C4-2B (cell line): ENCODE results near the gene POU1F1.

Source experiments
- ZFX ChIP-seq: fragments of 450-650 bp; IDR thresholded peaks from 2 replicates; pipeline ENCODE4 v1.6.1; 2017
- TF ChIP-seq, protein P1 (sequence below): fragments of 450-650 bp; conservative IDR thresholded peaks from 2 replicates; pipeline ENCODE4 v1.5.1; 2017; ENCODE audit warnings: mild to moderate bottlenecking

DNA sequence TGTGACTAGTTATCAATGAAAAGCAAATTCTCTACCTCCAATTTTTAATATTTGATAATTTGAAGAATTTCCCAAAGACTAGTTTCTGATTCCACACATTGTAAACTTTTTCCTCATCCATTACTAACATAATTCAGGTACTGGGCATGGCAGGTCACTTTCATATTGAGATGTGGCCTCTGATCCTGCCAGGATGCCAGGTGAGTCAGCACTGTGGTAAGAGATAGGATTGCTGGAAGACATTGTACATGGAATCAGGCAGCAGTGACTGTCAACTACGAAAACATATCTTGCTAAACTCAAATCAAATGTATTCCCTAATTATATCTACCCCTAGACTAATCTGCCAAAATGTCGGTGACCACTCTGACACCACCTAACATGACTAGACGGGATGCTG, 33.2 kb upstream of the POU1F1 start:
- TF ChIP-seq, protein P1, sequence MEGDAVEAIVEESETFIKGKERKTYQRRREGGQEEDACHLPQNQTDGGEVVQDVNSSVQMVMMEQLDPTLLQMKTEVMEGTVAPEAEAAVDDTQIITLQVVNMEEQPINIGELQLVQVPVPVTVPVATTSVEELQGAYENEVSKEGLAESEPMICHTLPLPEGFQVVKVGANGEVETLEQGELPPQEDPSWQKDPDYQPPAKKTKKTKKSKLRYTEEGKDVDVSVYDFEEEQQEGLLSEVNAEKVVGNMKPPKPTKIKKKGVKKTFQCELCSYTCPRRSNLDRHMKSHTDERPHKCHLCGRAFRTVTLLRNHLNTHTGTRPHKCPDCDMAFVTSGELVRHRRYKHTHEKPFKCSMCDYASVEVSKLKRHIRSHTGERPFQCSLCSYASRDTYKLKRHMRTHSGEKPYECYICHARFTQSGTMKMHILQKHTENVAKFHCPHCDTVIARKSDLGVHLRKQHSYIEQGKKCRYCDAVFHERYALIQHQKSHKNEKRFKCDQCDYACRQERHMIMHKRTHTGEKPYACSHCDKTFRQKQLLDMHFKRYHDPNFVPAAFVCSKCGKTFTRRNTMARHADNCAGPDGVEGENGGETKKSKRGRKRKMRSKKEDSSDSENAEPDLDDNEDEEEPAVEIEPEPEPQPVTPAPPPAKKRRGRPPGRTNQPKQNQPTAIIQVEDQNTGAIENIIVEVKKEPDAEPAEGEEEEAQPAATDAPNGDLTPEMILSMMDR, result no peak
- no peak for TF ChIP-seq ZFX
